Natural killer cell (primary cell): Measurements from ENCODE around the gene ITPKB. TPM values are rescaled to one million over a fixed set of nuclear protein-coding genes. Genes with fewer than 3 reads are reported as not detected.

Source experiments
- ATAC-seq, 3 donors: fragments of 150-1000 bp in 2 of 3; fragments of 200-7000 bp in 1 of 3; cut with Tn5 transposase; 1 replicate in 1 of 3; 2 replicates in 2 of 3; pipeline ENCODE4 v1.10.0; 2021; ENCODE audit warnings: mild to moderate bottlenecking in 2 of 3, moderate library complexity in 2 of 3
- DNase-seq, 2 donors: peaks; one replicate each; pipeline versions ENCODE4 v3.0.0 to v3.0.0-alpha.2; 2013 to 2021; ENCODE audit warnings: mixed read lengths in 1 of 2
- H3K27ac ChIP-seq: one replicate; pipeline ENCODE4 v1.5.1; 2013; ENCODE audit warnings: mild to moderate bottlenecking, low read length
- H3K27me3 ChIP-seq: one replicate; pipeline ENCODE4 v1.6.1; 2013; ENCODE audit warnings: low read length; ENCODE audit not compliant: control insufficient read depth, insufficient read depth
- H3K36me3 ChIP-seq: one replicate; pipeline ENCODE4 v1.6.1; 2013; ENCODE audit warnings: low read length; ENCODE audit not compliant: control insufficient read depth, insufficient read depth
- H3K4me1 ChIP-seq: one replicate; pipeline ENCODE4 v1.6.1; 2013; ENCODE audit warnings: low read length; ENCODE audit not compliant: control insufficient read depth, insufficient read depth
- H3K4me3 ChIP-seq: one replicate; pipeline ENCODE4 v1.5.1; 2013; ENCODE audit warnings: low read length
- H3K9me3 ChIP-seq: one replicate; pipeline ENCODE4 v1.6.1; 2013; ENCODE audit warnings: low read length; ENCODE audit not compliant: control insufficient read depth, insufficient read depth
- H3K27ac Mint-ChIP-seq, 2 donors: one replicate each; pipeline ENCODE4 v1.8.0; 2022; ENCODE audit warnings: mild to moderate bottlenecking in 2 of 2, mixed read lengths in 2 of 2, moderate library complexity in 1 of 2
- H3K27me3 Mint-ChIP-seq, 2 donors: one replicate each; pipeline ENCODE4 v1.8.0; 2022; ENCODE audit warnings: low read depth in 2 of 2, mixed read lengths in 2 of 2
- H3K36me3 Mint-ChIP-seq: one replicate; pipeline ENCODE4 v1.8.0; 2022; ENCODE audit warnings: mixed read lengths
- H3K4me1 Mint-ChIP-seq, 2 donors: one replicate each; pipeline ENCODE4 v1.8.0; 2022; ENCODE audit warnings: mixed read lengths in 2 of 2
- H3K4me3 Mint-ChIP-seq: one replicate; pipeline ENCODE4 v1.8.0; 2022; ENCODE audit warnings: mild to moderate bottlenecking, moderate library complexity, mixed read lengths
- H3K9me3 Mint-ChIP-seq, 2 donors: one replicate each; pipeline ENCODE4 v1.8.0; 2022; ENCODE audit warnings: mixed read lengths in 2 of 2
- CTCF ChIP-seq: fragments of 200-600 bp; IDR thresholded peaks from one replicate; pipeline ENCODE4 v1.8.0; 2022; ENCODE audit warnings: antibody characterized with exemption
- WGBS: methylation state at CpG from one replicate; pipeline ENCODE4 v1.1.7; 2013; ENCODE audit warnings: missing lambda C conversion rate; ENCODE audit not compliant: insufficient coverage; 5-methylcytosine and 5-hydroxymethylcytosine counted together
- intact Hi-C: fragments of 100-400 bp; cut with micrococcal nuclease; formaldehyde crosslinking; loops from one replicate; pipeline ENCODE4 v1.14.2; 2022
- total RNA-seq, 4 donors: library from RNA; stranded (reverse); fragments of 120-200 nt in 1 of 4; gene quantifications; one replicate each; pipeline versions ENCODE4 v1.2.3 to v1.2.4, GENCODE V29; 2013 to 2022

Gene ITPKB
- total RNA-seq, 3 donors from 2014 or later (not counting 1 experiment from before 2014, with no cell fraction given), result 92.2 to 133 (median 99.0) TPM

GRCh38 chr1:226654046-226654667, 84.9 kb downstream of the ITPKB start:
- no peaks in the 10 kb centered on the region for H3K36me3 Mint-ChIP-seq
- H3K27ac Mint-ChIP-seq, result no peak overlapping the region
- Histone ChIP-seq H3K4me3 (peak overlapping the region; percentile 5), H3K36me3 (peaks cover 2% of the 10 kb centered on the region), H3K27me3 (no peaks in the 10 kb centered on the region), H3K9me3 (no peaks in the 10 kb centered on the region), H3K4me1 (peaks cover 22% of the 10 kb centered on the region), H3K27ac (no peak overlapping the region)
- no peak for TF ChIP-seq CTCF
- H3K4me3 Mint-ChIP-seq, result peak overlapping the region; percentile 79
- intact Hi-C loops, result loop anchor here (5.0 kb wide), 1 partner anchor 33 kb away; no protein-coding TSS in a partner anchor
- no peaks in the 10 kb centered on the region for H3K27me3 Mint-ChIP-seq
- no peak for ATAC-seq
- H3K9me3 Mint-ChIP-seq, result no peaks in the 10 kb centered on the region
- DNase-seq, result peak in 1 of 2 donors; percentile 65
- WGBS, result 12% methylated on average over 7 of the region's 8 CpGs
- peaks cover 7 to 19% of the 10 kb centered on the region in 2 donors for H3K4me1 Mint-ChIP-seq

- Mint-ChIP-seq H3K27me3 (no peaks in the 10 kb centered on the region), H3K4me3 (peak overlapping the region; percentile 79), H3K27ac (no peak overlapping the region), H3K9me3 (no peaks in the 10 kb centered on the region), H3K36me3 (no peaks in the 10 kb centered on the region), H3K4me1 (peaks cover 10 to 20% of the 10 kb centered on the region in 2 donors)
- ATAC-seq (peak; percentile 75 to 89 (median 85)), DNase-seq (peak; percentile 65 to 91)
- Histone ChIP-seq H3K9me3 (no peaks in the 10 kb centered on the region), H3K4me3 (no peak overlapping the region), H3K36me3 (peaks cover 5% of the 10 kb centered on the region), H3K4me1 (peaks cover 17% of the 10 kb centered on the region), H3K27me3 (no peaks in the 10 kb centered on the region), H3K27ac (no peak overlapping the region)
- intact Hi-C loops, result loop anchor here (1.0 to 5.0 kb wide), 3 partner anchors 10 to 85 kb away; partner anchors contain the start of gene ITPKB
- no peak for TF ChIP-seq CTCF
- 21% methylated on average over 11 of the region's 11 CpGs for WGBS
These were observed 85.7 kb downstream of the ITPKB start for GRCh38 chr1:226653311-226653921.

- Histone ChIP-seq H3K27ac (no peak overlapping the region), H3K4me3 (no peak overlapping the region), H3K9me3 (no peaks in the 10 kb centered on the region), H3K27me3 (no peaks in the 10 kb centered on the region), H3K36me3 (peaks cover 13% of the 10 kb centered on the region), H3K4me1 (peaks cover 17% of the 10 kb centered on the region)
- DNase-seq, result no peak
- 92% methylated on average over 6 of the region's 6 CpGs for WGBS
- ATAC-seq, result no peak
- Mint-ChIP-seq H3K4me3 (peak overlapping the region; percentile 79), H3K36me3 (no peaks in the 10 kb centered on the region), H3K9me3 (no peaks in the 10 kb centered on the region), H3K27me3 (no peaks in the 10 kb centered on the region), H3K27ac (no peak overlapping the region), H3K4me1 (peaks cover 16 to 20% of the 10 kb centered on the region in 2 donors)
- no peak for TF ChIP-seq CTCF
- intact Hi-C loops, result loop anchor here (1.0 to 5.0 kb wide), 3 partner anchors 11 to 86 kb away; partner anchors contain the start of gene ITPKB
These were observed 86.5 kb downstream of the ITPKB start for GRCh38 chr1:226652613-226653012.
